Suprapubic skin (tissue), 4 donors: ENCODE measurements around the gene MCF2L2.

Experiments
- EP300 ChIP-seq: sonication (generic); formaldehyde crosslinking; IDR thresholded peaks from one replicate; pipeline ENCODE4 v1.6.1; 2017; ENCODE audit warnings: antibody characterized with exemption
- POLR2A ChIP-seq, 2 donors: fragments of 450-650 bp; IDR thresholded peaks; one replicate each; pipeline ENCODE4 v1.6.1; 2017; ENCODE audit warnings: antibody characterized with exemption in 2 of 2, mild to moderate bottlenecking in 2 of 2, moderate library complexity in 2 of 2
- POLR2AphosphoS5 ChIP-seq, 3 donors: sonication (generic); formaldehyde crosslinking; IDR thresholded peaks; one replicate each; pipeline ENCODE4 v1.6.1; 2017; ENCODE audit warnings: antibody characterized with exemption in 3 of 3
- TF ChIP-seq, protein P1 (sequence below), 2 donors: fragments of 200-600 bp in 1 of 2; fragments of 450-650 bp in 1 of 2; sonication (generic) in 1 of 2; IDR thresholded peaks; one replicate each; pipeline ENCODE4 v1.5.1; 2016 to 2019; ENCODE audit warnings: antibody characterized with exemption in 2 of 2, mild to moderate bottlenecking in 1 of 2, moderate library complexity in 1 of 2

DNA sequence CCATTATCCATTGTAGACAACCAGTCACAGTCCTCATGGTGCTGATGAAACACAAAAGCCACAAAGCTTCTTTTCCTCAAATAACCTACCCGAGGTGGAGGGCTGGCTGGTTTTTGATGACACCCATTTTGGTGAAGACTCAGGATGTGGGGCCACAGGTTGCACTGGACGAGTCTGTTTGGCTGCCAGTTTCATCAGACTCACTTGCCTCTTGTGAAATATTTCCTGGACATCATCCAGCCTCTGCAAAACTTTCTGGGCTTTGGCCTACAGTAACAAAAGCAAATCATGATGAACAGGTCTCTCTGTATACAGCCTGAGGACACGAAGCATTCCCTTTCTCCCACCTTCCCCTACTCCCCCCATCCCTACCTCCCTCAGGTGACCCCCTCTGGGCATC, 133.2 kb downstream of the MCF2L2 start:
- TF ChIP-seq POLR2A (IDR thresholded peaks at IDR 0.05), result no peak
- TF ChIP-seq, protein P1, sequence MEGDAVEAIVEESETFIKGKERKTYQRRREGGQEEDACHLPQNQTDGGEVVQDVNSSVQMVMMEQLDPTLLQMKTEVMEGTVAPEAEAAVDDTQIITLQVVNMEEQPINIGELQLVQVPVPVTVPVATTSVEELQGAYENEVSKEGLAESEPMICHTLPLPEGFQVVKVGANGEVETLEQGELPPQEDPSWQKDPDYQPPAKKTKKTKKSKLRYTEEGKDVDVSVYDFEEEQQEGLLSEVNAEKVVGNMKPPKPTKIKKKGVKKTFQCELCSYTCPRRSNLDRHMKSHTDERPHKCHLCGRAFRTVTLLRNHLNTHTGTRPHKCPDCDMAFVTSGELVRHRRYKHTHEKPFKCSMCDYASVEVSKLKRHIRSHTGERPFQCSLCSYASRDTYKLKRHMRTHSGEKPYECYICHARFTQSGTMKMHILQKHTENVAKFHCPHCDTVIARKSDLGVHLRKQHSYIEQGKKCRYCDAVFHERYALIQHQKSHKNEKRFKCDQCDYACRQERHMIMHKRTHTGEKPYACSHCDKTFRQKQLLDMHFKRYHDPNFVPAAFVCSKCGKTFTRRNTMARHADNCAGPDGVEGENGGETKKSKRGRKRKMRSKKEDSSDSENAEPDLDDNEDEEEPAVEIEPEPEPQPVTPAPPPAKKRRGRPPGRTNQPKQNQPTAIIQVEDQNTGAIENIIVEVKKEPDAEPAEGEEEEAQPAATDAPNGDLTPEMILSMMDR (IDR thresholded peaks at IDR 0.05), result no peak
- TF ChIP-seq POLR2AphosphoS5 (IDR thresholded peaks at IDR 0.05), result peak in 2 of 3 donors; percentile 52 to 81
- no peak for TF ChIP-seq EP300
